HCT116 (cell line): ENCODE results near the gene CDC45. TPM values are rescaled to one million over a fixed set of nuclear protein-coding genes. Genes with fewer than 3 reads are reported as not detected.

Source experiments
- ATAC-seq: fragments of 200-7000 bp; cut with Tn5 transposase; 2 replicates; pipeline ENCODE4 v1.9.1; 2020; ENCODE audit warnings: mild to moderate bottlenecking, moderate library complexity
- BruUV-seq: library from RNA; stranded (reverse); fragments of 400-500 nt; replicated peaks from 2 replicates; lab custom pipeline; 2021; lab: Mats Ljungman, UMichigan
- CTCF ChIA-PET: fragments of 300-600 bp; sonication (Branson Sonifier 250); formaldehyde crosslinking; loops from one replicate; lab custom pipeline; 2021; ENCODE audit warnings: antibody characterized with exemption; lab: Charles Lee
- POLR2A ChIA-PET: fragments of 300-600, 350-600 bp; sonication (Branson Sonifier 250); formaldehyde crosslinking; loops from one replicate; lab custom pipeline; 2021; ENCODE audit warnings: antibody characterized with exemption; lab: Charles Lee
- RAD21 ChIA-PET, 2 experiments: fragments of 300-600 bp; sonication (Branson Sonifier 250); formaldehyde crosslinking; loops; one replicate each; lab custom pipeline; 2023; ENCODE audit warnings: low total read pairs in 2 of 2; ENCODE audit not compliant: uncharacterized antibody in 2 of 2, unreplicated experiment in 2 of 2, low non-redundant PET in 1 of 2; lab: Charles Lee
- DNase-seq: peaks from one replicate; pipeline ENCODE4 v3.0.0-alpha.2; 2010; ENCODE audit warnings: low read depth, low spot score
- H2AFZ ChIP-seq: fragments of 200-600 bp; shearing (Covaris generic), sonication (generic); 2 replicates; pipeline ENCODE4 v1.6.1; 2017; ENCODE audit warnings: low read depth, mixed run types, mixed read lengths, antibody characterized with exemption, low read length; ENCODE audit not compliant: poor library complexity, severe bottlenecking
- H3K27ac ChIP-seq: 2 replicates; pipeline ENCODE4 v1.5.1; 2012; ENCODE audit warnings: low read depth, low read length
- H3K27me3 ChIP-seq: fragments of 200-600 bp; sonication (generic); 2 replicates; pipeline ENCODE4 v1.6.1; 2016; ENCODE audit warnings: mixed run types, low read length, mixed read lengths; ENCODE audit not compliant: insufficient read depth
- H3K36me3 ChIP-seq, 2 experiments: fragments of 200-500 bp in 1 of 2; fragments of 200-600 bp in 1 of 2; sonication (Bioruptor generic) in 1 of 2; sonication (generic) in 1 of 2; 2 replicates each; pipeline versions ENCODE4 v1.5.1 to v1.6.1; 2014 to 2016; ENCODE audit warnings: low read length in 2 of 2, inconsistent platforms in 1 of 2, mixed read lengths in 1 of 2, mixed run types in 1 of 2; ENCODE audit not compliant: insufficient read depth in 2 of 2, control insufficient read depth in 1 of 2
- H3K4me1 ChIP-seq, 2 experiments: fragments of 200-600 bp in 1 of 2; sonication (generic) in 1 of 2; 2 replicates each; pipeline versions ENCODE4 v1.5.1 to v1.6.1; 2012 to 2017; ENCODE audit warnings: low read length in 2 of 2, inconsistent platforms in 1 of 2, mild to moderate bottlenecking in 1 of 2, mixed read lengths in 1 of 2, mixed run types in 1 of 2, moderate library complexity in 1 of 2; ENCODE audit not compliant: insufficient read depth in 2 of 2, control insufficient read depth in 1 of 2
- H3K4me2 ChIP-seq: fragments of 200-600 bp; sonication (generic); 2 replicates; pipeline ENCODE4 v1.6.1; 2017; ENCODE audit warnings: mixed run types, low read length, mixed read lengths
- H3K4me3 ChIP-seq, 2 experiments: fragments of 200-600 bp in 1 of 2; sonication (generic) in 1 of 2; replicated peaks in 1 of 2; 2 replicates each; pipeline ENCODE4 v1.5.1; 2011 to 2016; ENCODE audit warnings: low read length in 2 of 2, control low read depth in 1 of 2, low read depth in 1 of 2, mild to moderate bottlenecking in 1 of 2, mixed read lengths in 1 of 2, mixed run types in 1 of 2
- H3K79me2 ChIP-seq: fragments of 200-600 bp; sonication (generic); 2 replicates; pipeline ENCODE4 v1.6.1; 2017; ENCODE audit warnings: mild to moderate bottlenecking, mixed run types, low read length, moderate library complexity, mixed read lengths; ENCODE audit not compliant: insufficient read depth
- H3K9ac ChIP-seq: fragments of 200-600 bp; sonication (generic); 2 replicates; pipeline ENCODE4 v1.6.1; 2016; ENCODE audit warnings: low read length, mixed read lengths
- H3K9me2 ChIP-seq: fragments of 200-600 bp; sonication (generic), shearing (Covaris generic); 2 replicates; pipeline ENCODE4 v1.6.1; 2017; ENCODE audit warnings: mixed run types, mild to moderate bottlenecking, moderate library complexity; ENCODE audit not compliant: insufficient read depth
- H3K9me3 ChIP-seq, 2 experiments: fragments of 200-500 bp in 1 of 2; fragments of 200-600 bp in 1 of 2; sonication (Bioruptor generic) in 1 of 2; sonication (generic) in 1 of 2; 2 replicates each; pipeline ENCODE4 v1.6.1; 2014 to 2017; ENCODE audit warnings: low read length in 2 of 2, mixed read lengths in 2 of 2, inconsistent platforms in 1 of 2, low read depth in 1 of 2, mild to moderate bottlenecking in 1 of 2, mixed run types in 1 of 2, moderate library complexity in 1 of 2; ENCODE audit not compliant: control insufficient read depth in 1 of 2, insufficient read depth in 1 of 2
- H4K20me1 ChIP-seq: fragments of 200-600 bp; sonication (generic), shearing (Covaris generic); 2 replicates; pipeline ENCODE4 v1.6.1; 2017; ENCODE audit warnings: mixed run types, mild to moderate bottlenecking, moderate library complexity; ENCODE audit not compliant: insufficient read depth
- ATF3 ChIP-seq: IDR thresholded peaks from 2 replicates; pipeline ENCODE4 v1.6.1; 2012
- CBX3 ChIP-seq: IDR thresholded peaks from 2 replicates; pipeline ENCODE4 v1.6.1; 2012; ENCODE audit warnings: low read depth
- CEBPB ChIP-seq: IDR thresholded peaks from 2 replicates; pipeline ENCODE4 v1.6.1; 2012; ENCODE audit warnings: low read depth
- MAX ChIP-seq: IDR thresholded peaks from 2 replicates; pipeline ENCODE4 v1.6.1; 2012
- POLR2A ChIP-seq: IDR thresholded peaks from 2 replicates; pipeline ENCODE4 v1.7.0; 2011; ENCODE audit warnings: borderline replicate concordance; ENCODE audit not compliant: insufficient read depth, insufficient read length; ENCODE audit errors: extremely low read depth
- SRF ChIP-seq: IDR thresholded peaks from 2 replicates; pipeline ENCODE4 v1.6.1; 2012; ENCODE audit warnings: low read depth
- intact Hi-C: fragments of 100-400 bp; cut with micrococcal nuclease; formaldehyde crosslinking; loops from 2 replicates; pipeline ENCODE4 v1.10.0; 2022
- total RNA-seq: library from RNA; stranded (reverse); gene quantifications from one replicate; pipeline ENCODE4 v1.2.1, GENCODE V29; 2021; ENCODE audit not compliant: unreplicated experiment

Gene CDC45
- total RNA-seq, 1 experiment from 2014 or later = 43.4 TPM

- TF ChIP-seq ATF3 = no peak
Measured at GRCh38 chr22:19566279-19567156, 86.8 kb downstream of the CDC45 start (continued).

DNA sequence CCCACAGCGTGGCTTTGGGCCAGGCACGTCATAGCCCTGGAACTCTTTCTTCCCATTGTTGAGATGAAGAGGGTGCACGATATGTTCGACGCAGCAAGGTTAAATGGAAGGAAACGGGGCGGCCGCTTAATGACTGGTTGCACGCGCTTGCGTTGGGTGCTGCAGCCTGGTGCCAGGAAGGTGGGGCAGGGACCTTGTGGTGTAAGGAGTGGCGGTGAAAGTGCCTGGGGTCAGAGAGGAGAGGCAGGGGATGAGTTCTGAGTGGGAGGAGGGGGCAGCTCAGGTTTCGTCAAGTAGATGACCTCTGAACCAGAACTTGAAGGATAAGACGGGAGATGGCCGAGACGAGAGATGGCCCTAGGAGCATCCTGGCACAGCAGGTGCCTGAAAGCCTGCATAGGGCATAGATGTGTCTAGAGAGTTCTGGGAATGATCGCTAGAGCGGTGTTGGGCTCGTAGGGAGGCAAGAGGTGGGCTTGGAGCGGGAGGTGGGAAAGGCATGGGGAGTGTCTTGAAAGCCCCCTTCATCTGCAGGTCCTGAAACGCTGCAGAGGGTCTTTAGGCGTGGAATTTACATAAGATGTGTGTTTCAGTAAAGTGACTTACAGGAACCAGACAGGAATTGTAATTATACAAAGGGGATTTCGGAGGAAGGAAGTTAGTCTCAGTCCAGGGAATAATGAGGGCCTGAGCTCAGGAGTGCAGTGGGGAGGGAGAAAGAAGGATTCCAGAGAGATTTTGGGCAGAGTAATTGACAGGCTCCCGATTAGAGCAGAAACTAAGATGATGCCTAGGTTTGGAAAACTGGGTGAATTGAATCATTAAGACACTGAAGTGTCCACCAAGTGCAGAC, 87.7 kb downstream of the CDC45 start:
- no peak for DNase-seq
- peaks cover 0 to 3% of the 10 kb centered on the region in 2 experiments; a peak in 1 of 4 replicates for H3K4me1 ChIP-seq
- no peaks in the 10 kb centered on the region for H3K27me3 ChIP-seq
- CTCF ChIA-PET = no interaction called here
- no peaks in the 10 kb centered on the region for H3K9me2 ChIP-seq
- H3K4me3 ChIP-seq = no peak overlapping the region
- H3K79me2 ChIP-seq = no peaks in the 10 kb centered on the region
- no peak for ATAC-seq
- H4K20me1 ChIP-seq = no peaks in the 10 kb centered on the region
- H2AFZ ChIP-seq = no peak overlapping the region
- TF ChIP-seq SRF (no peak), CEBPB (no peak), POLR2A (no peak), ATF3 (no peak), MAX (no peak), CBX3 (no peak)
- intact Hi-C loops = no loop called here
- RAD21 ChIA-PET = no interaction called here
- no TSS peak for BruUV-seq
- H3K9ac ChIP-seq = no peak overlapping the region
- no peak overlapping the region for H3K27ac ChIP-seq
- POLR2A ChIA-PET = no interaction called here
- H3K9me3 ChIP-seq = no peaks in the 10 kb centered on the region
- no peak overlapping the region for H3K4me2 ChIP-seq
- no peaks in the 10 kb centered on the region for H3K36me3 ChIP-seq
